ENCODE data around the gene LRP1.

GRCh38 chr12:57090490-57090889, 37.8 kb upstream of the LRP1 start:
- TF ChIP-seq TAF1 (IDR thresholded peaks at IDR 0.05; ENCODE audit: borderline replicate concordance, low read depth, low read length) (no peak), POLR2AphosphoS5 (IDR thresholded peaks at IDR 0.05; ENCODE audit: low read depth, low read length) (no peak), POLR2A (IDR thresholded peaks at IDR 0.05; ENCODE audit: low read depth, low read length) (no peak)

Data from GM12892 (cell line).